ENCODE results near the gene RPP25. TPM values are rescaled to one million over a fixed set of nuclear protein-coding genes. Genes with fewer than 3 reads are reported as not detected.

Gene RPP25
- total RNA-seq, 1 donor from 2014 or later = 24.0 TPM

DNA sequence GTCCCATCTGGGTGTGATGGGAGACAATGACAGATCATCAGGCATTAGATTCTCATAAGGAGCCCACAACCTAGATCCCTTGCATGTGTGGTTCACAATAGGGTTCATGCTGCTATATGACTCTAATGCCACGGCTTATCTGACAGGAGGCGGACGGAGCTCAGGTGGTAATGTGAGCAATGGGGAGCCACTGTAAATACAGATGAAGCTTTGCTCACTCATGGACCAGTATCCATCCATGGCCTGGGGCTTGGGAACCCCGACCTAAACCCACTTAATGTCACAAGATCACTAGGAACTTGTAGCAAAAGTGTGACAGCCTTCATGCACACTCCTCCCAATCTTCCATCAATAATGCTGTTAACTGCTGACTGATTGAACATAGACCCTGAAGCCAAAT, 47.9 kb downstream of the RPP25 start:
- peaks cover 26% of the 10 kb centered on the region for H3K4me1 Mint-ChIP-seq (ENCODE audit: unreplicated experiment)

DNA sequence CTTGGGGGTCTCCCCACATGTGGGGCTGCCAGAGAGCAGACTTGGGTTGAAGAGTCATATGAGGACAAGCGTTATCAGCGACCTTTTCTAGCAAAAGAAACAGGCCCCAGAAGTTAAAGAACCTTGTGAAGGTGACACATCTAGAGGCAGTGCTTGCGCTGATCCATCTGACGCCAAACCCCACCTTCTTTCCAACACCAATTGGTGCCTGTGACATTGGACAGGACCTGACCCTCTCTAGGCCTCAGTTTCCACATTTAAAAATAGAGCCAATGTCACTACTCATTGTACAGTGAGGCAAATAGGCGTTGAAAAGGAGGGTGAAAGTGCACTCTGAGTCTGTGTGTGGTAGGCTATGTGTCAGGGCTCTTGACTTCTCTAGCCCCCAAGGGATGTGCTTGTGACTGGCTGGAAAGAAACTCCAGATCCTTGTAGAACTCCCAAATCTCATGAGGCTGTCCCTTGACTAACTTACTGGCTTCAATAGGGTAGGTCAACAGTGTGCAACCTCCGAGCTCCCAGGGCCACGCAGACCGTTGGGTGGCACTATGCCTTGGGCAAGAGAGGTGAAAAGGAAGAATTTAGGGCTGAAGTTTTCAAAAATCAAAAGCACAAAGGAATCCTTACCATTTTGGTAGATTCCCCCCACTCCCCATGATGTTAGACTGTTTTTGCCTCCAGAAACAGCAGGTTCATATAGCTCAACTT, 49.3 kb downstream of the RPP25 start:
- Mint-ChIP-seq H3K36me3 (ENCODE audit: low read depth, unreplicated experiment) (peaks cover 26% of the 10 kb centered on the region), H3K9me3 (ENCODE audit: unreplicated experiment) (no peaks in the 10 kb centered on the region), H3K27ac (ENCODE audit: unreplicated experiment) (peak overlapping the region; percentile 92), H3K4me3 (ENCODE audit: unreplicated experiment) (peak overlapping the region; percentile 97), H3K27me3 (ENCODE audit: unreplicated experiment) (peaks cover 7% of the 10 kb centered on the region), H3K4me1 (ENCODE audit: unreplicated experiment) (peaks cover 26% of the 10 kb centered on the region)
- no peak for DNase-seq (ENCODE audit: low spot score)
- TF ChIP-seq, protein P1, sequence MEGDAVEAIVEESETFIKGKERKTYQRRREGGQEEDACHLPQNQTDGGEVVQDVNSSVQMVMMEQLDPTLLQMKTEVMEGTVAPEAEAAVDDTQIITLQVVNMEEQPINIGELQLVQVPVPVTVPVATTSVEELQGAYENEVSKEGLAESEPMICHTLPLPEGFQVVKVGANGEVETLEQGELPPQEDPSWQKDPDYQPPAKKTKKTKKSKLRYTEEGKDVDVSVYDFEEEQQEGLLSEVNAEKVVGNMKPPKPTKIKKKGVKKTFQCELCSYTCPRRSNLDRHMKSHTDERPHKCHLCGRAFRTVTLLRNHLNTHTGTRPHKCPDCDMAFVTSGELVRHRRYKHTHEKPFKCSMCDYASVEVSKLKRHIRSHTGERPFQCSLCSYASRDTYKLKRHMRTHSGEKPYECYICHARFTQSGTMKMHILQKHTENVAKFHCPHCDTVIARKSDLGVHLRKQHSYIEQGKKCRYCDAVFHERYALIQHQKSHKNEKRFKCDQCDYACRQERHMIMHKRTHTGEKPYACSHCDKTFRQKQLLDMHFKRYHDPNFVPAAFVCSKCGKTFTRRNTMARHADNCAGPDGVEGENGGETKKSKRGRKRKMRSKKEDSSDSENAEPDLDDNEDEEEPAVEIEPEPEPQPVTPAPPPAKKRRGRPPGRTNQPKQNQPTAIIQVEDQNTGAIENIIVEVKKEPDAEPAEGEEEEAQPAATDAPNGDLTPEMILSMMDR (IDR thresholded peaks at IDR 0.05; ENCODE audit: unreplicated experiment) = no peak

More for the DNA sequence above, 47.9 kb downstream of the RPP25 start:
- no peaks in the 10 kb centered on the region for H3K9me3 Mint-ChIP-seq (ENCODE audit: unreplicated experiment)
- H3K4me3 Mint-ChIP-seq (ENCODE audit: unreplicated experiment) = no peak overlapping the region
- H3K27ac Mint-ChIP-seq (ENCODE audit: unreplicated experiment) = no peak overlapping the region
- H3K36me3 Mint-ChIP-seq (ENCODE audit: low read depth, unreplicated experiment) = peaks cover 22% of the 10 kb centered on the region
- TF ChIP-seq, protein P1 (IDR thresholded peaks at IDR 0.05; ENCODE audit: unreplicated experiment) = no peak
- no peak for DNase-seq (ENCODE audit: low spot score)
- H3K27me3 Mint-ChIP-seq (ENCODE audit: unreplicated experiment) = peaks cover 7% of the 10 kb centered on the region

DNA sequence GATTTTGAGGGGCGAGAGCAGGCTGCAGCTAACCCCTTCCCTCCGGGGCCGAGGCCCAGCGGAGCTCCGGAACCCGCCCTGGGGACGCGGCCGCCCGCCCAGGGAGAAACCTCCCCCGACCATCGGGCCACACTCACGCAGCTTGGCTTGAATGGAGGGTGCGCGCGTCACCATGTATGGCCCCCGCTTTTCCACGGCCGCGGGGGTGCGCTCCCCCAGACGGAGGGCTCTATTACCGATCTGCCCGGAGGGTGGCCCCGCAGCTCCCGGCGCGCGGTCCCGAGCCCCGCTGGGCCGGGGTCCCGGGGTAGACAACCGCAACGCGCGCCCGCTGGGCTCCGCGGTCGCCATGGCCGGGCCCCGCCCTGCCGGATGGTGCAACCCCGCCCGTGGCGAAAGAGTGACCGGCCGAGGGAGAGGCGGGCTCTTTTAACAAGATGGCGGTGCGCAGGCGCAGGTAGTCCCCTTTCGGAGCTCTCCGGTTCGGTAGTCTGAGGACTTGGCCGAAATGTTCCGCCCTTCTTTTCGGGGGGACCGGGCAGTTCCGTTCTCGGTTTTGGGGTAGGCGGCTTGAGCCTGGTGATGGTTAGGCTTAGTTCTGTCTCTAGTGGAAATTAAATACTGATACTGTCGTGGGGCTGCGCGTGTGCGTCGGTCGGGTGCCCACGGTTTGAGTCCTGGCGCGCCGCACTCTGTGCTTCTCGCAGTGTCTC, 50.0 kb downstream of the RPP25 start, which contains the start of gene FAM219B:
TSS of gene FAM219B (minus strand) at position 402 of the 713 bp plus-strand sequence. CDS start at position 351, 51 bp downstream.
- Mint-ChIP-seq H3K27me3 (ENCODE audit: unreplicated experiment) (peaks cover 7% of the 10 kb centered on the region), H3K36me3 (ENCODE audit: low read depth, unreplicated experiment) (peaks cover 31% of the 10 kb centered on the region), H3K27ac (ENCODE audit: unreplicated experiment) (peak within 1 kb of the TSS; percentile 92), H3K4me1 (ENCODE audit: unreplicated experiment) (peaks cover 26% of the 10 kb centered on the region), H3K4me3 (ENCODE audit: unreplicated experiment) (peak within 1 kb of the TSS; percentile 97), H3K9me3 (ENCODE audit: unreplicated experiment) (no peaks in the 10 kb centered on the region)
- peak; percentile 88 for DNase-seq (ENCODE audit: low spot score)
- TF ChIP-seq, protein P1 (IDR thresholded peaks at IDR 0.05; ENCODE audit: unreplicated experiment) = no peak

DNA sequence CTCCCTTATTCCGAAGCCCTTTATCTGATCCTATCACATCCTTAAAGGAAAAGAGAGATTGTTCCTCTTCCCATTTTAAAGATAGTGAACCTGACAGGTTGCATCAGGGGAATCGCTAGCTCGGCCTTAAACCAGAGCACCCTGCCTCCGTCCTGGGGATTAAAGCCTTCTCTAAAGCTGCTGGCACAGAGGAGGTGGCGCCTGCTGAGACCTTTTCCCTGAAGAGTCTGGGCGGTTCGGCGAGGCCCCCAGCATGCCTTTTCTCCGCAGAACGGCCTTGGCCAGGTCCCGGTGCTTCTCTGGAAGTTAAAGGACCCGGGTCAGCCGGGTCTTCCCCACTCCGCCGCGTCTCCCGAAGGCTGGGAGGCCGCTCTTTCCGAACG, 50.5 kb downstream of the RPP25 start:
- peaks cover 7% of the 10 kb centered on the region for H3K27me3 Mint-ChIP-seq (ENCODE audit: unreplicated experiment)
- no peaks in the 10 kb centered on the region for H3K9me3 Mint-ChIP-seq (ENCODE audit: unreplicated experiment)
- H3K27ac Mint-ChIP-seq (ENCODE audit: unreplicated experiment) = peak overlapping the region; percentile 32
- H3K4me3 Mint-ChIP-seq (ENCODE audit: unreplicated experiment) = peak overlapping the region; percentile 90
- peaks cover 26% of the 10 kb centered on the region for H3K4me1 Mint-ChIP-seq (ENCODE audit: unreplicated experiment)
- H3K36me3 Mint-ChIP-seq (ENCODE audit: low read depth, unreplicated experiment) = peaks cover 29% of the 10 kb centered on the region
- DNase-seq (ENCODE audit: low spot score) = no peak
- TF ChIP-seq, protein P1 (IDR thresholded peaks at IDR 0.05; ENCODE audit: unreplicated experiment) = no peak

Other genes starting within 250 kb of the RPP25 start
- gene CYP1A1, start 231.2 kb downstream of the RPP25 start, total RNA-seq (ENCODE audit: unreplicated experiment) = 7.0 TPM
- gene CYP1A2, start 207.9 kb downstream of the RPP25 start, total RNA-seq (ENCODE audit: unreplicated experiment) = not detected
- gene CSK, start 174.7 kb downstream of the RPP25 start, total RNA-seq (ENCODE audit: unreplicated experiment) = 100 TPM
- not detected for gene LMAN1L, start 143.9 kb downstream of the RPP25 start, total RNA-seq (ENCODE audit: unreplicated experiment)
- not detected for gene CPLX3, start 130.1 kb downstream of the RPP25 start, total RNA-seq (ENCODE audit: unreplicated experiment)
- 25.6 TPM for gene ULK3, start 113.6 kb downstream of the RPP25 start, total RNA-seq (ENCODE audit: unreplicated experiment)
- gene SCAMP2, start 83.4 kb downstream of the RPP25 start, total RNA-seq (ENCODE audit: unreplicated experiment) = 56.1 TPM
- gene MPI, start 66.7 kb downstream of the RPP25 start, total RNA-seq (ENCODE audit: unreplicated experiment) = 22.2 TPM
- gene FAM219B, start 49.9 kb downstream of the RPP25 start, total RNA-seq (ENCODE audit: unreplicated experiment) = 70.0 TPM
- gene COX5A, start 18.7 kb downstream of the RPP25 start, total RNA-seq (ENCODE audit: unreplicated experiment) = 182 TPM
- gene SCAMP5, start 38.8 kb upstream of the RPP25 start, total RNA-seq (ENCODE audit: unreplicated experiment) = 132 TPM
- 25.0 TPM for gene PPCDC, start 66.8 kb upstream of the RPP25 start, total RNA-seq (ENCODE audit: unreplicated experiment)
- 132 TPM for gene C15orf39, start 245.1 kb upstream of the RPP25 start, total RNA-seq (ENCODE audit: unreplicated experiment)

Measured in endothelial cell (in vitro differentiated cells).